SU-DHL-6 (cell line): ENCODE results near the gene ILRUN.
"Not testable (repeated sequence)": the region's sequence is repeated elsewhere in the genome, so short reads cannot be mapped to it uniquely, and the experiment has no call there.

Source experiments
- H2AFZ ChIP-seq: fragments of 200-600 bp; sonication (generic); 2 replicates; pipeline ENCODE4 v1.6.1; 2014; ENCODE audit warnings: low read depth, mild to moderate bottlenecking, moderate library complexity, mixed read lengths, antibody characterized with exemption, low read length; ENCODE audit not compliant: severe bottlenecking
- H3F3A ChIP-seq: fragments of 200-600 bp; shearing (Covaris generic); 2 replicates; pipeline ENCODE4 v1.6.0; 2016; ENCODE audit warnings: antibody characterized with exemption, mild to moderate bottlenecking; ENCODE audit not compliant: insufficient read depth
- H3K27ac ChIP-seq: fragments of 200-600 bp; sonication (generic); 2 replicates; pipeline ENCODE4 v1.5.1; 2016; ENCODE audit warnings: low read depth, mild to moderate bottlenecking, low read length, moderate library complexity, mixed read lengths
- H3K27me3 ChIP-seq: fragments of 200-600 bp; sonication (generic), shearing (Covaris generic); 2 replicates; pipeline ENCODE4 v1.6.0; 2014; ENCODE audit warnings: mild to moderate bottlenecking, low read length
- H3K36me3 ChIP-seq: fragments of 200-600 bp; sonication (generic); 2 replicates; pipeline ENCODE4 v1.6.1; 2014; ENCODE audit warnings: mild to moderate bottlenecking, low read length, mixed read lengths
- H3K4me2 ChIP-seq: fragments of 300-600, 200-600 bp; shearing (Covaris generic), sonication (generic); 2 replicates; pipeline ENCODE4 v1.6.0; 2014; ENCODE audit warnings: low read length, low read depth, mild to moderate bottlenecking; ENCODE audit not compliant: poor library complexity, severe bottlenecking
- H3K4me3 ChIP-seq: fragments of 200-600 bp; sonication (generic); 2 replicates; pipeline ENCODE4 v1.5.1; 2014; ENCODE audit warnings: antibody characterized with exemption, low read length, mild to moderate bottlenecking, mixed read lengths; ENCODE audit not compliant: insufficient read depth, poor library complexity, severe bottlenecking
- H3K79me2 ChIP-seq: fragments of 200-600 bp; sonication (generic); 2 replicates; pipeline ENCODE4 v1.6.1; 2014; ENCODE audit warnings: mild to moderate bottlenecking, low read length, moderate library complexity; ENCODE audit not compliant: insufficient read depth
- H3K9ac ChIP-seq: fragments of 200-600 bp; sonication (generic); 2 replicates; pipeline ENCODE4 v1.7.0; 2014; ENCODE audit warnings: mild to moderate bottlenecking, low read length
- H3K9me2 ChIP-seq: fragments of 200-600 bp; sonication (generic); replicated peaks from 2 replicates; pipeline ENCODE4 v1.6.1; 2014; ENCODE audit warnings: low read length; ENCODE audit not compliant: insufficient read depth
- H3K9me3 ChIP-seq: fragments of 200-600 bp; sonication (generic); 2 replicates; pipeline ENCODE4 v1.6.1; 2014; ENCODE audit warnings: low read length, mixed read lengths; ENCODE audit not compliant: insufficient read depth
- H4K20me1 ChIP-seq: fragments of 200-600 bp; sonication (generic); 2 replicates; pipeline ENCODE4 v1.6.1; 2014; ENCODE audit warnings: low read depth, mild to moderate bottlenecking, antibody characterized with exemption, low read length, moderate library complexity, mixed read lengths
- CTCF ChIP-seq: fragments of 200-600 bp; sonication (generic); IDR thresholded peaks from one replicate; pipeline ENCODE4 v1.5.1; 2017; ENCODE audit warnings: antibody characterized with exemption, mild to moderate bottlenecking, low read length, moderate library complexity; ENCODE audit not compliant: insufficient read depth, poor library complexity, severe bottlenecking
- EZH2phosphoT487 ChIP-seq: fragments of 200-600 bp; sonication (generic), shearing (Covaris generic); conservative IDR thresholded peaks from 2 replicates; pipeline ENCODE4 v1.6.1; 2018; ENCODE audit warnings: mild to moderate bottlenecking, antibody characterized with exemption, low read length, moderate library complexity, mixed read lengths

The ILRUN gene

GRCh38 chr6:34656378-34657036 lies 40.1 kb downstream of the ILRUN start:
- Histone ChIP-seq H3K27me3 (no peaks in the 10 kb centered on the region), H3K79me2 (peaks cover 72% of the 10 kb centered on the region), H3K9me2 (no peaks in the 10 kb centered on the region), H4K20me1 (no peaks in the 10 kb centered on the region), H3K36me3 (no peaks in the 10 kb centered on the region), H3F3A (peaks cover 23% of the 10 kb centered on the region), H3K4me3 (peak overlapping the region; percentile 25), H3K27ac (peak overlapping the region; percentile 68), H3K4me2 (peak overlapping the region; percentile 59), H2AFZ (no peak overlapping the region), H3K9me3 (no peaks in the 10 kb centered on the region), H3K9ac (peak overlapping the region; percentile 32)
- TF ChIP-seq EZH2phosphoT487 (no peak), CTCF (no peak)

GRCh38 chr6:34655876-34656377 lies 40.6 kb downstream of the ILRUN start:
- not testable (repeated sequence) for H3K9me3 ChIP-seq, H3K4me3 ChIP-seq, H3K36me3 ChIP-seq, H4K20me1 ChIP-seq, H2AFZ ChIP-seq, H3K9me2 ChIP-seq, H3K27me3 ChIP-seq
- H3K9ac ChIP-seq = 0 out of 2 replicates have a peak overlapping the region, but pooled peaks have one; percentile 32
- peaks cover 66% of the 10 kb centered on the region for H3K79me2 ChIP-seq
- peaks cover 23% of the 10 kb centered on the region for H3F3A ChIP-seq
- H3K27ac ChIP-seq = peak overlapping the region; percentile 68
- H3K4me2 ChIP-seq = peak overlapping the region; percentile 59

- Histone ChIP-seq H3K27ac (no peak overlapping the region), H3F3A (peaks cover 27% of the 10 kb centered on the region)
These were observed 42.4 kb downstream of the ILRUN start for GRCh38 chr6:34654061-34654710.

More at GRCh38 chr6:34654061-34654710, 42.4 kb downstream of the ILRUN start:
- no peaks in the 10 kb centered on the region for H3K9me3 ChIP-seq
- no peak overlapping the region for H3K4me3 ChIP-seq
- H4K20me1 ChIP-seq = no peaks in the 10 kb centered on the region; the same call in 1 of the 2 replicates
- H3K4me2 ChIP-seq = no peak overlapping the region
- peaks cover 59% of the 10 kb centered on the region for H3K79me2 ChIP-seq
- TF ChIP-seq CTCF = no peak
- H3K9me2 ChIP-seq = no peaks in the 10 kb centered on the region
- no peaks in the 10 kb centered on the region for H3K27me3 ChIP-seq
- 0 out of 2 replicates have a peak, but pooled peaks cover 7% of the 10 kb centered on the region for H3K36me3 ChIP-seq
- H3K9ac ChIP-seq = no peak overlapping the region
- no peak overlapping the region for H2AFZ ChIP-seq
